GM18508 (cell line): ENCODE measurements around the gene THEM5.

Experiments used
- ATAC-seq: cut with Tn5 transposase; IDR thresholded peaks from one replicate; pipeline ENCODE4 v1.9.1; 2021; ENCODE audit warnings: moderate number of reproducible peaks; ENCODE audit not compliant: insufficient read depth, unreplicated experiment

THEM5 gene

GRCh38 chr1:151841141-151841540 lies 12.4 kb downstream of the THEM5 start:
- ATAC-seq, result no peak

GRCh38 chr1:151840421-151840820 lies 13.1 kb downstream of the THEM5 start:
- ATAC-seq, result no peak

GRCh38 chr1:151839457-151840403 lies 13.8 kb downstream of the THEM5 start, which contains the start of gene C2CD4D:
Gene C2CD4D (minus strand): TSS chr1:151839820. CDS start chr1:151838989, 831 bp downstream.
- ATAC-seq, result no peak

- no peak for ATAC-seq
Measured at GRCh38 chr1:151839082-151839412, 14.5 kb downstream of the THEM5 start.

GRCh38 chr1:151838222-151839081 lies 15.1 kb downstream of the THEM5 start:
- no peak for ATAC-seq

- no peak for ATAC-seq
Measured at GRCh38 chr1:151837884-151838221, 15.7 kb downstream of the THEM5 start.

- no peak for ATAC-seq
Measured at GRCh38 chr1:151837197-151837596, 16.3 kb downstream of the THEM5 start.

GRCh38 chr1:151835596-151835995 lies 17.9 kb downstream of the THEM5 start:
- ATAC-seq, result no peak

- no peak for ATAC-seq
Measured at GRCh38 chr1:151834239-151834638, 19.3 kb downstream of the THEM5 start.

- no peak for ATAC-seq
Measured at GRCh38 chr1:151833172-151833900, 20.2 kb downstream of the THEM5 start.

GRCh38 chr1:151832318-151832980 lies 21.1 kb downstream of the THEM5 start:
- ATAC-seq, result no peak

- ATAC-seq, result no peak
Measured at GRCh38 chr1:151831605-151832004, 21.9 kb downstream of the THEM5 start, which contains the start of gene RORC. Gene RORC (minus strand): TSS chr1:151831802. CDS start chr1:151831764, 38 bp downstream.

- ATAC-seq, result no peak
Measured at GRCh38 chr1:151831256-151831591, 22.3 kb downstream of the THEM5 start.

- no peak for ATAC-seq
Measured at GRCh38 chr1:151830055-151830454, 23.5 kb downstream of the THEM5 start.

GRCh38 chr1:151829352-151830046 lies 24.0 kb downstream of the THEM5 start:
- ATAC-seq, result no peak

- no peak for ATAC-seq
Measured at GRCh38 chr1:151828921-151829320, 24.6 kb downstream of the THEM5 start.

- ATAC-seq, result no peak
Measured at GRCh38 chr1:151827853-151828252, 25.7 kb downstream of the THEM5 start.

GRCh38 chr1:151825751-151826660 lies 27.5 kb downstream of the THEM5 start:
- no peak for ATAC-seq
